ENCODE measurements around the gene STPG1.
A peak's percentile ranks its signal among the peaks of the same experiment; 100 is the strongest.

Gene STPG1

GRCh38 chr1:24348196-24348595 is 65.4 kb downstream of the STPG1 start:
- intact Hi-C loops (cut with DNase I), result no loop called here
- peak in 1 of 10 donors; percentile 31 for DNase-seq

DNA sequence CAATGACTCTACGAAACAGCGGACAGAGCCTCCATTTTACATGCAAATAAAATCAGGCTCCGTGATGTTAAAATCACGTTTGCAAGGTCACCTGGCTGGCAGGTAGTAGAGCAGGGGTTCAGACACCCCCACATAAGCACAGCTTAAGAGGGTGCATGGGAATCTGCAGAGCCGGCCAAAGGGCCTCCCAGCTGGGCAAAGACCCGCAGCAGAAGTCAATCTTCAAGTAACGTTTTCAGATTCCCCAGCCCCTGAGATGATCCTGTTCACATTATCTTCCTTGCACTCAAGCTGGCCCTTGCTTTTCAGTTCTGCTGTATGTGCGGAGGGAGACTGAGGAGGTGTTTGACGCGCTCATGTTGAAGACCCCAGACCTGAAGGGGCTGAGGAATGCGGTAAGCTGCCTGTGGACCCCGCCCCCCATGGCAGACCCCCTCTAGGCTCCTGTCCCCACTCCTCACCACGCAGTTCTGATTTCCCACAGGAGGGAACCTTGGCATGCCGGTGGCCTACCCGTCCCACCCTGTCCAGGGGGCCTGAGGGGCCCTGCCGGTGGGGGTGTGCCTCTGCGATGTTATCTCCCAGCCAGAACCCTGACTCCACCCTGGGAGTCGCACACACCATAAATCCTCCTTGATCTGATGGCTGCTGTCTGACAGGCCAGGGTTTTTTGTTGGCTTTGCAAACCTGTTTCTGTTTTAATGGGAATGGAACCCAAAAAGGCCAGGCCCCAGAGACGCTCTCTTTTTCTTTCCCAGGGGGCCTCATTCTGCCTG is 66.2 kb downstream of the STPG1 start:
- intact Hi-C loops (cut with DNase I), result no loop called here
- peak in 1 of 10 donors; percentile 69 for DNase-seq

GRCh38 chr1:24345334-24345733 is 68.2 kb downstream of the STPG1 start:
- intact Hi-C loops (cut with DNase I), result no loop called here

DNA sequence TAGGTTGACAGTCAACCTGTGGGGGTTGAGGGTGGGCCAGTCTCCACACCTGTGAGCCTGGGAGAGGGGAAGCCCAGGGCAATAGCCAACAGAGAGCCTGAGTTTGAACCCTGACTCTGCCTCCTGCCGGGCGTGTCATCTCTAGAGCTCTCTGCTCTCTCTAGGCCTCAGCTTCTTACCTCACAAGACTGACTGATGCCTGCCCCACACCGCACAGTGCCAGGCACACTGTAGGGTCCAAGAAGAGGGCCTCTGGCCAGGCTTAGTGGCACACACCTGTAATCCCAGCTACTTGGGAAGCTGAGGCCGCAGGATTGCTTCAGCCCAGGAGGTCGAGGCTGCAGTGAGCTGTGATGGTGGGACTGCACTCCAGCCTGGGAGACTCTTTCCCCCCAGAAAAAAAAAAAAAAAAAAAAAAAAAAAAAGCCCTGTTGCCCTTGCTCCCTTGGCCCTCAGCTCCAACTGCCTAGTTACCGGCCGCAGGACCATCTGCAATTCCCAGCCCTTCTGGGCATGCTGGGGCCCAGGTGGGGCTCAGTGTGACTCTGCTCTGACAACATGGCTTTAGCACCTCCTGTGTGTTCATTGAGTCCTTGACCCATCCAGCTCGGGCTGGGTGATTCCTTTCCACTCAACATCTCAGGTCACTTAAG is 69.4 kb downstream of the STPG1 start:
- peak in 2 of 10 donors; percentile 52 to 63 for DNase-seq
- intact Hi-C loops (cut with DNase I), result no loop called here

More at GRCh38 chr1:24345334-24345733, 68.2 kb downstream of the STPG1 start:
- DNase-seq, result no peak

DNA sequence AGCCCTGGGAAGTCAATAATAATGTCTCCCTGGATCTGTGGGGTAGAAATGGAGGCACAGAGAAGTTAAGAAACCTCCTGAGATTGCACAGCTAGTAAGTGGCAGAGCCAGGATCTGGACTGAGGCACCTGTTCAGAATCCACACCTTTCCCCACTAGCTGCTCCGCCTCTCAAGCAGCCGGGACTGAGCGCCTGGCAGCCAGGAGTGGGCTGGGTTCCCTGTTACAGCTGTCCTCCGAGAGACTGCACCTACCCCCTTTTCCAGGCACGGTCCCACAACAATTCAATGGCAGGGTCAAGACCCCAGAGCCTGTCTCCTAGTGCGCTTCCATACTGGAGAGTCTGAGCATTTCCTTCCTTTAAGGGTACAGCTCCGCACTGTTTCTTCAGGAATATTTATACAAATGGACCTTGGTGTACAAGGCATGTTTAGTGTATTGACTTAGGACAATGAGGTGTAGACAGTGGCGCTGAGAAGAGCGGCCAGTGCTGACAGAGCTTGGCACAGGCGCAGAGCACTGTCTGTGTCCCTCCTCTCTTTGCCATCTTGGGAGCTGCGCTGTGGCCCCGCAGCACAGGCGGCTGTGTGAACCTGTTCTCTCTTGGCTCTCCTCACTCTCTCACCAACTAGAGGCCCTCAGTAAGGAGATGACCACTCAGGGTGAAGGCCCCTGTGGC is 70.0 kb downstream of the STPG1 start:
- peak in 2 of 10 donors; percentile 57 to 61 for DNase-seq
- intact Hi-C loops (cut with DNase I), result no loop called here

- DNase-seq, result peak in 1 of 10 donors; percentile 53
- intact Hi-C loops (cut with DNase I), result no loop called here
Observed at GRCh38 chr1:24341260-24341659, 72.3 kb downstream of the STPG1 start.

DNA sequence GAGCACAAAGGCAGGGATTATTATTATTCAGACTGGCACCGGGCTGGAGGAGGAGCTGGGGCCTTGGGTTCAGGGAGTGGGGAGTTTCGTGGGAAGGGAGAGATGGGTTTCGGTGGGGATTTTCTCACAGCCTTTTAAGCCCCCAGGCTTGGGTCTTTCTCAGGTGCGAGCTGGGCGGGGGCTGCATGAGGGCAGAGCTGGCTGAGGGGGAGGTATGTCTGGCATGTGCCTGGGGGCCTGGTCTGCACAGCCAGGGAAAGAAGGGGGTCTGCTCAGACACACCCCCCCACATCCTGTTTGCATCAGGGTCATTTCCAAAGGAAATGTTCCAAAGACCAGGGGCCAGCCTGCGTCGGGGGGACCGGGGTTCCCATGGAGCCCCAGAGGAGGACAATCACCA is 72.8 kb downstream of the STPG1 start:
- intact Hi-C loops (cut with DNase I), result no loop called here
- peak in 1 of 10 donors; percentile 44 for DNase-seq

DNA sequence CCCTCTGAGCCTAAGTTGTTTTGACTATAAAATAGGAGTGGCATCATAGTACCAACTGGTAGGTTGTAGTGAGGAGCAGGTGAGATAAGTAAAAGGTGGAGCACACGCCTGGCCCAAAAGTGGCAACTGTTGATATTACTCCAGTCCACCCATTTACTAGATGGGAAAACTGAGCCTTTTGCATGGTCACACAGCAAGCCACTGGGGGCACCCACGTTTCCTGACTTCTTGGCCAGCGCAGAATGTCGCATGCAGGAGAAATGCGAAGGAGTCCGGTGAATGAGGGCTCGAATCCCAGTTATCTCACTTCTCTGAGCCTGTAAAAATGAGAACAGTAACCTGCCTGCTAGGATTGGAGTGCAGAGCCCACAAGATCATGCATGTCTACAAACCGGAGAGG is 73.6 kb downstream of the STPG1 start:
- DNase-seq, result peak in 1 of 10 donors; percentile 53
- intact Hi-C loops (cut with DNase I), result no loop called here

- peak in 1 of 10 donors; percentile 68 for DNase-seq
- intact Hi-C loops (cut with DNase I), result no loop called here
Observed at GRCh38 chr1:24338447-24338846, 75.1 kb downstream of the STPG1 start.

DNA sequence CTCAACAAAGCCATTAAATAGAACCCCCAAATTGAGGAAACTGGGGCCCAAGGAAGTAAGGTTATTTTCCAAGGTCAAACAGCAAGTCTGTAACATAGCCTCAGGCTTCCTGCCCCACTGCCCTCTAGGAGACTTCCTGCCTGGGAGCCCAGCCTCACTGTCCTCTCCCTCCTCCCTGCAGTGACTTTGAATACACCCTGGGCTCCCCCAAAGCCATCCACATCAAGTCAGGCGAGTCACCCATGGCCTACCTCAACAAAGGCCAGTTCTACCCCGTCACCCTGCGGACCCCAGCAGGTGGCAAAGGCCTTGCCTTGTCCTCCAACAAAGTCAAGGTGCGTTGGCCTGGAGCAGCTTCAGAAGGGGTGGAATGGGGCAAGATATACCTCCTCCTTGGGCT is 76.1 kb downstream of the STPG1 start:
- intact Hi-C loops (cut with DNase I), result no loop called here

GRCh38 chr1:24336075-24336474 is 77.5 kb downstream of the STPG1 start:
- intact Hi-C loops (cut with DNase I), result no loop called here
- no peak for DNase-seq

More for the DNA sequence above, 76.1 kb downstream of the STPG1 start:
- peak in 1 of 10 donors; percentile 15 for DNase-seq

- intact Hi-C loops (cut with DNase I), result no loop called here
- DNase-seq, result no peak
Observed at GRCh38 chr1:24331961-24332673, 81.5 kb downstream of the STPG1 start.

GRCh38 chr1:24329797-24330543 is 83.6 kb downstream of the STPG1 start:
- intact Hi-C loops (cut with DNase I), result no loop called here
- no peak for DNase-seq

DNA sequence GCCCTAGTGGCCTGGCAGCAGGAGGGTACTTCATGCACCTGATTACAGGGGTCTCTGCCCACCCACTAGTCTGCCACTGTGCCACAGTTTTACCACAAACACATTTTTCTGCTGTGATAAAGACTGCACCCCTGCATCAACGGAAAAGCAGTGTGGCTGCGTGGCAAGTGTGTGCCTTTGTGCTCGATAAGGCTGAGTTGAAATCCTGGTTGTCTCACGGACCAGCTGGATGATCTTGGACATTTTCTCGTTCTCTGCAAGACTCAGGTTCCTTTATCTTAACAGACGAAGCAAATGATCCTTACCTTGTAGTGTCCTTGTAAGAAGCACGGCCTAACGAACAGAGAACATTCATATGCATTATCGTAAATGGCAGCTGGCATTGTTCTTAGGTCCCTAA is 84.3 kb downstream of the STPG1 start:
- intact Hi-C loops (cut with DNase I), result no loop called here
- DNase-seq, result peak in 1 of 10 donors; percentile 22

- intact Hi-C loops (cut with DNase I), result no loop called here
- DNase-seq, result no peak
Observed at GRCh38 chr1:24327891-24328290, 85.7 kb downstream of the STPG1 start.

GRCh38 chr1:24327486-24327885 is 86.1 kb downstream of the STPG1 start:
- DNase-seq, result peak in 1 of 10 donors; percentile 11
- intact Hi-C loops (cut with DNase I), result no loop called here

DNA sequence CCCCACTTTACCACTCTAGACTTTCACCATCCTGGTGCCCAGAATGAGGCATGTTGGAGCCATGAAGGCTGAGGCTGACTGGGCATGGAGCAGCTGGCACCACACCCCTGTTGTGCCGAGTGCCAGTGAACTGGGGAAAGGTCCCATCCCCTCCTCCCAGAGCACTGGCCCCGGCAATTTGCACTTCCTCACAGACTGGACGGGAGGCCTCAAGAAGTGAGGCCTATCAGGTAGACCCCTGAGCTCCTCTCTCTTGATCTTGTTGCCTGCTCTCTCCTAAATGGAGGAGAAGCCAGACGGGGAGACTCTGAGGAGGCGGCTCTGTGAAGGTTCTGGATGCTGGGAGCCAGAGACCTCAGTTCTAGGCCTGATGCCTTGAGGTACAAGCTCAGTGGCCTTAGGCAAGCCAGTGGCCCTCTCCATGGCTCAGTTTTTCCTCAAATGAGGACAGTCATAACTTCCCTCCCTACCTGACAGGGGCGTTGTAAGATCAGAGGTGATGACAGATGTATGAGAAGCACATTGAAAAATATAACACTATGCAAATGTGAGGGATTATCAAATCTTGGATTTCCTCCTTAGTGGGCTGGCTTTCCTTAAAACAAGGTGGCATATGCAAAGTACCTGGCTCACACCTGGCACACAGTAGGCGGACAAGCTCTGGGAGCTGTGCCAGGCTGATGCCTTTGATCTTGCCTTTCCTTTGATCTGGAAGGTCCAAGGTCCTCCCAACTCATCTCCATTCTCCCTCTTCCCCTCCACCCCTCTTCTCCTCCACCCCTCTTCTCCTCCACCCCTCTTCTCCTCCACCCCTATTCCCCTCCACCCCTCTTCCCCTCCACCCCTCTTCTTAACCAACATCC is 87.8 kb downstream of the STPG1 start:
- DNase-seq, result peak in 1 of 10 donors; percentile 51
- intact Hi-C loops (cut with DNase I), result no loop called here

GRCh38 chr1:24324903-24325302 is 88.7 kb downstream of the STPG1 start:
- DNase-seq, result peak in 1 of 10 donors; percentile 33
- intact Hi-C loops (cut with DNase I), result no loop called here

DNA sequence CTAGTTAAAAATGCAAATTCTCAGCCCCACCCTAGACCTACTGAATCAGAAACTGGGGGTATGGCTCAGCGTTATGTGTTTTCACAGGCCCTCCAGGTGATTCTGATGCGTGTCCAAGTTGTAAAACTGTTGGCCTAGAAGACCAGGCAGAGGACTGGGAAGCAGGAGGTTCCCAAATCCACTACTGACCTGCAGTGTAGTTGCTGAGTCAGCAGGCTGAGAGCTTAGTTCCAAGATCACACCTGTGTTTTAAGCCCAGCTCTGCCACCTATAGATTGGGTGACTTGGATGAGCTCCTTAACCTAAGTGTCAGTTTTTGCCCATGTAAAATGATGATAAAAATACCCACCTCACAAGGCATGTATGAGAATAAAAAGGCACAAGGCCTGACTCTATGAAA is 90.3 kb downstream of the STPG1 start:
- DNase-seq, result no peak
- intact Hi-C loops (cut with DNase I), result no loop called here

Measured in posterior cingulate gyrus (tissue), 11 donors.